ENCODE measurements around the gene GAR1.
"Not testable (repeated sequence)": the region's sequence is repeated elsewhere in the genome, so short reads cannot be mapped to it uniquely, and the experiment has no call there.

Gene GAR1

DNA sequence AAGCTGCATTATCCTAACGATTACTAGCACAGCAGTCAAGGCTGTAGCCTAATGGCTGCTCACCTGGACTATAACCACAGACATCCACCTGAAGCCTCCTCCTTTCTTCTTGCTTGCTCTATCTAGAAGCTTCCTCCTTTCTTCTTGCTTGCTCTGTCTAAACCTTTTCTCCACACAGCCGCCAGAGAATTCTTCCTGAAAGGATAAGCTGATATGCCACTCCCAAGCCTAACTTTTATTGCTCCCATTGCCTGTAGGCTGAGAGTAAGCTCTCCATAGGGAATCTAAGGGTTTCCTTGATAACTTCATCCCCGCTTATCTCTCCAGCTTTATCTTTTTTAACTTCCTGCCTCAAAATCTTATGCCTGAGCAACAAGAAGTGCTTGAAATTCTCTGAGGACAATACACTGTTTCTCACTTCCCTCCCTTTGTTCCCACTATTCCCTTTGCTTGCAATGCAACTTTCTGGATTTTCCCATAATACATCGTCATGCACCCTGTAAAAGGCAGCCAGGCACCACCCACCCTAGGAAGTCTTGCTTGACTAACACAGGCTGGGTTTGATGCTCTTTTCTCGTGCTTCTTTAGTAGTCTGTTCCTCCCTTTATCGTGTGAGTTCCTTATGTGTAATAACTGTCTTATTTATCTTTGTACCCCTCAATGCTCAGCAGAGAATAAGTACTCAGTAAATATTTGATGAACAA lies 31.0 kb downstream of the GAR1 start:
- no peak for DNase-seq

DNA sequence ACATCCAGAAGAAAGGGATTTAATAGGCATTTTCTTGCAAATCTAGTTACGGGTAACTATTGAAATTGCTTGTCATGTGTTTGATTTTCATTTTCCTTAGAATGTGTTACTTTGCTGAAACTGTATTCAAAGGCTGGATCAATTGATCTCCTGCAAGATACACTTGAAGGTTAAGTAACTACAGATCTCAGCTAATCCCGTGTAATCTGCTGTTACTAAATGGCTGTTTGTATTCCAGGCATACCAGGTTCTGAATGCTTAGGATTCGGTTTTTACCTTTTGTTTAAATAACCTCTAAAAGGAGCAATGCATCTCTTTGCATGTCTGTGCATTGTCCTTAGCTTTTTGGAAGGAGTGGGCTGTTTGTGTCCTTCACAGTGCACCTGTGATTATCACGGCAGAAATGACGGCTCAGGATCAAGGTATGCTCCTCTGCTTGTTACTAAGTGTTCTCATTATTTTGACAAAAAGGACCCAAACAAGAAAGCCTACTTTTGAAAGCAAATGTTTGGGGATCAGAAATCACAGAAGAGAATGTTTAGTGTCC lies 32.4 kb downstream of the GAR1 start, which contains the start of gene LRIT3:
TSS of gene LRIT3 (plus strand) at position 212 of the 547 bp plus-strand sequence. CDS start at position 307, 95 bp downstream.
- DNase-seq, result no peak

- no peak for DNase-seq
Measured at GRCh38 chr4:109848501-109848900, 32.9 kb downstream of the GAR1 start.

GRCh38 chr4:109850601-109851000 lies 35.0 kb downstream of the GAR1 start:
- DNase-seq, result no peak

GRCh38 chr4:109859426-109860300 lies 44.1 kb downstream of the GAR1 start:
- DNase-seq, result not testable (repeated sequence)

- no peak for DNase-seq
Measured at GRCh38 chr4:109861271-109861670, 45.7 kb downstream of the GAR1 start.

- DNase-seq, result no peak
Measured at GRCh38 chr4:109861916-109862511, 46.5 kb downstream of the GAR1 start.

DNA sequence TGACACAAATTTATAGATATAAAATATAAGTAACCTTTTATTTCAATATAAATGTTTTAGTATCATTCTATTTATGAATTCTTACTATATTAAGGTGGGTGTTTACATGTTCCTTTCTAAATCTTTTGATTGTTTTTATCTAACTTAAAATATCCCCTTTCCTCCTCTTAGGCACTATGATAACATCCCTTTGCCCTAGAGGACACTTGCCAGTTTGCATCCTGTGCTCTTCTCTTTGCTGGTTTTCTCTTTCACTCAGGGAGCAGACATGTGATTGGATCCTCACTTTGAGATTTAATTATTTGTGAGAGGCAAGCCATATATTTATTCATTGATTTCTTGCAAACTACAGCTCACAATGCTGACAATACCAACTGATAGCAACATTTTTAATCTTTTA lies 48.6 kb downstream of the GAR1 start:
- DNase-seq, result no peak

GRCh38 chr4:109870061-109870460 lies 54.5 kb downstream of the GAR1 start:
- no peak for DNase-seq

DNA sequence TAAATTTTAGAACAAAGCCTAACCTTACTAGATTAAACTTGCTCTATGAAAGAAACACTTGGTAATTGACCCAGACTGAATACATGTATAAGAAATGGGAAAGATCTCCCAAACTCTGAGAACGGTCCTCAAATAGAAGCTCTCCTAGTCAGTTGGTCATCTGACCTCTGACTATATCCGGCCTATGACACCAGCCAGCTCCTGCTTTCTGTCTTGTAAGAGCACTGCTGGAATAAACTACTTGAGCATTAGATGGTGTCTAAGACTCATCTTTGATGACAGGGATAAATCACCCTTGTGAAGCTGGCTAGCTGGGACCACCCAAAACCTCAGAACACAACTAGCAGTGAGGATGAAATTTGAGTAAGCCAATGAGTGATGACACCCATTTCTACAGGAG lies 56.5 kb downstream of the GAR1 start:
- DNase-seq, result no peak

DNA sequence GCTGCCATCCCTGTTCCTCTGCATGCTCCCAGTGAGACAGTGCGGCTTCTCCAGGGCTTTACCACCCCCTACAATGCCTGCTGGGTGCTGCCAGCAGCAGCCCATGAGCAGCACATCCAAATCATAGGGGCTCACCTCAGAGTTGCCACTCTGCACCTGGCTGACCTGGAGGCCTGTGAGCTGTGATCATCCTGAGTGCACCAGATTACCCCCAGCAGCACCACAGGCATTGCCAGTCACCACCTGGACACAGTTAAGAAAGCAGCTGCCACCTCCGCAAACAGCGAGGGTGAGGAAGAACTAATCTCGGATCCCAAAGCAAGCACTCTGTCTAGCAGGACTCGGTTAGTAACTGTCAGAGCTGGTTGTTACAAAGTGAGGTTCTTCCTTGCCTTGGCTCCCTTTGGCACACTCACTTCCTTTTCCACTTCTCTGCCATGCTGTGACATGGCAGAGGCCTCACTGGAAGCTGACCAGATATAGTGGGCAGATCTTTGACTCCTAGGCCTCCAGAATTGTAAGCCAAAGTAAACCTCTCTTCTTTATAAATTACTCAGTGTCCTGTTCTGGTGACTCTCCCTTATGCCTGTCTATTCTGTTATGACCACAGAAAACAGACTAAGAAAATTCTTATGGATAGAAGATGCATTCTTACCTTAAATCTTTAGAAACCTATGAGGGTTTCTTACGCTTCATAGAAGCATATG lies 57.5 kb downstream of the GAR1 start:
- DNase-seq, result no peak

DNA sequence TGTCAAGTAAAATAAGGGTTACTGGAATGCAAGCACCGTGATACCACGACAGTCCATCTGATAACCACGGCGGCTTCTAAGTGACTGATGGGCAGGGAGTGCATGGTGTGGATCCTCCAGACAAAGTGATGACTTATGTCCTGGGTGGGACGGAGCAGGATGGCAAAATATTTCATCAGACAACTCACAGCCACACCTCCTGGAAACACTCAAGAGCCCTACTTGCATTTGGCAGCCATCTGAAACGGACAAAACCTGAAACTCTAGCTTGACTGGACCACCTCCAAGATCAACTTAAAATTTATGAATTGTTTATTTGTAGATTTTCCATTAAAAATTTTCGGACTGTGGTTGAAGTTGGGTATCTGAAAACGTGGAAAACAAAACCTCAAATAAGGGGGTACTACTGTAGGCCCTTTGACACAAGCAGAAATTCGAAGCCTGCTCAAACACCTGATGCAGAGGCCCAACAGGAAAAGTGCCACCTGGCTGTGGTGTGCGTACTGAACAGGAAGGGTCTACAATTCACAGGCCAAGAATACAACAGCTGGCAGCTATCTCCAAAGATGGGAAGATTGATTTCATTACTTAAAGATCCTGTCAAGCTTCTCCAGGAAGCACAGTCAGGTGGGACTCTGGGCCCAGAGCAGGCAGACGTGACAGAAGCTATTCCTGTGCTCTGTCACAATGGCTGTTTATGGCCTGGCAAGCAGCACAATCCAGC lies 58.4 kb downstream of the GAR1 start:
- peak; percentile 42 for DNase-seq

All from fibroblast of skin of back (primary cell).